ENCODE results near the gene TARBP1.
"Not testable (repeated sequence)": the region's sequence is repeated elsewhere in the genome, so short reads cannot be mapped to it uniquely, and the experiment has no call there.

TARBP1 gene

DNA sequence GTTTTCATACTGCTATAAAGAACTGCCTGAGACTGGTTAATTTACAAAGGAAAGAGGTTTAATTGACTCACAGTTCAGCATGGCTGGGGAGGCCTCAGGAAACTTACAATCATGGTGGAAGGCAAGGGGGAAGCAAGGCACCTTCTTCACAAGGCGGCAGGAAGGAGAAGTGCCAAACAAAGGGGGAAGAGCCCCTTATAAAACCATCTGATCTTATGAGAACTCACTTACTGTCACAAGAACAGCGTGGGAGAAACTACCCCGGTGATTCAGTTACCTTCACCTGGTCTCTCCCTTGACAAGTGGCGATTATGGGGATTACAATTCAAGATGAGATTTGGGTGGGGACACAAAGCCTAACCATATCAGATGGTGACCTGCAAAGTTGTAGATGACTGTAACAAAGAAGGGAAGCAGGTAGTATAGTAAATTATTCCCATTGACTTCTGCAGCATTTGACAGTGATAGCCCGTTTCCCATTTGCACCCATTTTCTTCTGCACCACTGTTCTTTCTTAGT is 99.3 kb downstream of the TARBP1 start:
- DNase-seq: not testable (repeated sequence)

DNA sequence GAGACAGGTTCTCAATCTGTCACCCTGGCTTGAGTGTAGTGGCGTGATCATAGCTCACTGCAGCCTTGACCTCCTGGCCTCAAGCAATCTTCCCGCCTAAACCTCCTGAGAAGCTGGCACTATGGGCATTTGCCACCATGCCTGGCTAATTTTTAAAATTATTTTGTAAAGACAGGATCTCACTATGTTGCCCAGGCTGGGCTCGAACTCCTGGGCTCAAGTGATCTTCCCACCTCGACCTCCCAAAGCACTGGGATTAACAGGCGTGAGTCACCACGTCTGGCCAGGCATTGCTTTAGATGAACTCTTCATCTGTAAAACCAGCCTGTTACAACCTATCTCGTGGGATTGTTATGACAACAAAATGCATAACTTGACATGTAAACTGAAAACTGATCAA is 103.3 kb downstream of the TARBP1 start:
- no peak for DNase-seq

DNA sequence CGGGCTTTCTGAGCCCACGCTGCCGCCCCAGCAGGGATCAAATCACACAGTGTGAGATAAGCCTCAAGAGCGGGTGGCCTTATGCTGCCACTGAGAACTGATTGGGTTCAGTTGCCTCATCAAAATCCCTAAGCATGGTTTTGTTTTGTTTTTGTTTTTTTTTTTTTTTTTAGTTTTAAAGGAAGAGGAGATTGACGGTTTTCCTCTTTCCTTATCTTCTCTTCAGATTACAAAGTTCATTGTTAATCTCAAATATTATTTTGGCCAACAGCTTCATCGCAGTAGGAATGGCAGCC is 105.1 kb downstream of the TARBP1 start:
- peak in 1 of 2 donors; percentile 73 for DNase-seq

DNA sequence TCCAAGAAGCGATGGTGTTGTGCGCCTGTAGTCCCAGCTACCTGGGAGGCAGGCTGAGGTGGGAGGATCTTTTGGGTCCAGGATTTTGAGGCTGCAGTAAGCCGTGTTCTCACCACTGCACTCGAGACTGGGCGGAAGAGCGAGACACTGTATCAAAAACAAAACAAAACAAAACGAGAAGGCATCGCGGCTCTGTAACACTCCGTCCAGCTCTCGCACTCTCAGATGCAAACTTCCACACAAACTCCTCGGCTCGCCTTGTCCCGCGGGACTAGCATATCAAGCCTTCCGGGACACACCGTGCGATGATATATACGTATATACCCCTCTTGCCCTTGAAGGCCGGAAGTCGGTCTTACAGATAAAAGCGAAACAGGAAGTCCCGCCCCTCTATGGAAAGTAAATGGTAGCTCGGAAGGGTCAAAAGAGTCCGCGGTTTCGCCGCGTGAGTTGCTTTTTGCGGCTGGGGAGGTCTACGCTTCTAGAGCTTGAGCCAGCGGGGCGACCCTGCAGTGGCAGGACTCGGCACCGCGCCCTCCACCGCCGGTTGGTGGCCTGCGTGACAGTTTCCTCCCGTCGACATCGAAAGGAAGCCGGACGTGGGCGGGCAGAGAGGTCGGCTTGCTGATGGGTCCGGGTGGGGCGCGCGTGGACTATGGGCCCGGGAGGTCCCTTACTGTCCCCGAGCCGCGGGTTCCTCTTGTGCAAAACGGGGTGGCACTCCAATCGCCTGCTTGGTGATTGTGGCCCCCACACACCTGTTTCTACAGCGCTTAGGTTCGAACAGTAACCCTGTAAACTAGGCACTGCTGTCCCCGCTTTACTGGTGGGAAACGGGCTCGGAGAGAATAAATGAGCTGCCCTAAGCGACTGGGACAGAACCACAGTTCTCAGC is 105.7 kb downstream of the TARBP1 start, which contains the start of gene COA6:
TSS of gene COA6 (plus strand) at position 393 of the 895 bp plus-strand sequence. CDS start at position 404, 11 bp downstream.
- DNase-seq: peak; percentile 96 to 98

DNA sequence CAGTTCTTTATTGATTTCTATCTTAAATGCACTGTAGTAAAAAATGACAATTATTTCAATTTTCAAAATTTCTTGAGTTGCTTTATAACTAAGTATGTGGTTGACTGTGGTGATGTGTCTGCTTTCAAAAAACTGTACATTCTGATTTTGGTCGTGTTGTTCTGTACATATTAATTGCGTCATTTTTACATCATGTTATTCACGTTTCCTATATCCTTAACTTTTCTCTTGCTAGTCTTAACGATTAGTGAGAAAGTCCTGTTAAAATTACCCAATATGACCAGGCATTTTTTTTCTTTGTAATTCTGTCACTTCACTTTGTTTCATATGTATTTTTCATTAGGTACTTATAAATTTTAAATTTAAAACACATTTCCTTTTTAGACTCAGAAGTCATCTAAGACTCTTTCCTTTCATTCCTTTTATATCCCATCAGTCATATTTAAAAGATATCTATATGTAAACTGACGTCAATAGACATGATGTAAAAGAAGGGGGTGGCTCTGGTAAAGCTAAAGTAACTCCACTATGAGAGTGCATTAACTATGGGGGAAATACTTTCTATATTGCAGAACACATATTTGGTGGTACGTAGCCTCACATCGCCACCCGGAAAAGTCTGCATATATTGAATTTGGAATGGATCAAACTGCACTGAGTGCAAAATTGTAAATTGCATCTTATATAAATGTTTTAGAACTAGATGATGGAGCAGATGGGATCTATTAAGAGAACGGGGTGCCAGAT is 106.8 kb downstream of the TARBP1 start:
- peak; percentile 18 to 32 for DNase-seq

DNA sequence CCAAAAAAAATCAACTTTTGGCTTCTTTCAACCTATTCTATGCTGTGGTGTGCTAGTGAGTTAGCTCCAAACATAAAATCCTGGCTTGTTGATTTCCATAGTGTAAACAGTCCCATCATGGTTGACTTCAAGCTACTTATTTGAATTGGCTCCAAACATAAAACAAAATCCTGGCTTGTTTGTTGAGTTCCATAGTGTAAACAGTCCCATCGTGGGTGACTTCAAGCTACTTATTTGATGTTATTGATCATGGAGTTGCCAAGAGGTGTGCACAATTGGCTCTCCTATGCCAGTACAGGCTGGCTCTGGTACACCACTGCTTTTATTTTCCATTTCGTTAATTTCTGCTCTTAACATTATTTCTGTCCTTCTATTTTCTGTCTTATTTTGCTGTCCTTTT is 107.6 kb downstream of the TARBP1 start:
- no peak for DNase-seq

DNA sequence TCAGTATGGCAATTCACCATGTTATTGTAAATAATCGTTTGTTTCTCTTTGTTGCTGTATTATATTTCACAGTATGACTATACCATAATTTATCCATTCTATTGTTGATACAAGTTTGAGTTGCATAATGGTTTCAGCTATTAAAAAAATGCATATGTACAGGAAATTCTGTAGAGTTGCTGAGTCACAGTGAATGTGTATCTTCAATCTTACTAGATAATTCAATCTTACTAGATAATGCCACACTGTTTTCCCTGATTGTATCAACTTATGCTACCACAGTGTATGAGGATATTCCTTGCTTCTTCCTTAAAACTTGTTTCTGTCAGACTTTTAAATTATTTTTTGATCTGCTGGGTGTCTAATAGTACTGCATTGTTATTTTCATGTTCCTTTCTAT is 109.2 kb downstream of the TARBP1 start:
- peak in 1 of 2 donors; percentile 27 for DNase-seq

DNA sequence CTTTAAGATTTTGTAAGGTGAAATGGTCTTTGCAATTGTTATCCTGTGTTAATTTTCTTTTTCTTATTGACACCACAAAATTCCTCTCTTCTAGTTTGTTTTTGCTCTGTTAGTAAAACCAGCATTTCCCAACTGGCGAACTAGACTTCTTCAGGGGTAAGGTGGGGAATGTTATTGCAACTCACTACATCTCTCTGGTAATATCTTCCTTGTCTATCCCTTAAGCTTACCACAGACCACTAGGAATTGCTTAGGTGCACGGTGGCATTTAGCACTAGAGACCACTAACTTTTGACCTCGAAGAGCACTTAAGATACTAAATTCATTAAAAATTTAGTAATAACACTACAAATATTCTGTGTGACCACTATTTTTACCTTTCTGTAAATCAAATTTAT is 109.9 kb downstream of the TARBP1 start:
- no peak for DNase-seq

DNA sequence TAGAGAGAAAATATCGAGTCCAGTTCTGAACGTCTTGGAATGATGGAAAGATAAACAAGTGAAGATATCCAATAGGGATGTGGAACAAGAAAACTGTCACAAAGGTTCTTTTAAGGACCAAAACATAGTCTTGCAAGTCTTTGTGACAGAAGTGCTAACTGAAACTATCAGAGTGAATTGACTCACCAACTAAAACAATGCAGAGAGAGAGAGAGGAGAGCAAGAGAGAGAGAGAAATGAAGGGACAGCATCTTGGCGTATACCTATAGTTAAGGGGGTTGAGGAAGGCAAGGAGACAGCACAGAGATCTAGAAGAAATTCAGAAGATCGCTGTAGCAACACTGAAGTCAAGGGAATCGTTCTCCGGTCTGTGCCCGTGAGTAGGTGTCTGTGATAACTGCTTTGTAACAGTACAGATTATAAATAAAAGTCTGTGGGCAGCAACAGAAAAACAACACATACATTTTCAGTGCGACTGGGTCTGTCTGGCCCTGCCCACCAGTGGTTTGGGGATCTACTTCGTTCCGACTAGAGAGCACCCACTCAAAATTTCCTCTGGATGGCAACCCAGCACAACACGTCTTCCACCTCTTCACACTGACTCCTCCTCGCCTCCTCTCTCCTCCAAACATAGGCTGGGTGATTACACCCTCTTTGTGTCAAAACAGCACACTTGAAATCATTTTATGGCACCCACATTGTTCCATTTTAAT is 110.5 kb downstream of the TARBP1 start:
- peak; percentile 63 to 90 for DNase-seq

DNA sequence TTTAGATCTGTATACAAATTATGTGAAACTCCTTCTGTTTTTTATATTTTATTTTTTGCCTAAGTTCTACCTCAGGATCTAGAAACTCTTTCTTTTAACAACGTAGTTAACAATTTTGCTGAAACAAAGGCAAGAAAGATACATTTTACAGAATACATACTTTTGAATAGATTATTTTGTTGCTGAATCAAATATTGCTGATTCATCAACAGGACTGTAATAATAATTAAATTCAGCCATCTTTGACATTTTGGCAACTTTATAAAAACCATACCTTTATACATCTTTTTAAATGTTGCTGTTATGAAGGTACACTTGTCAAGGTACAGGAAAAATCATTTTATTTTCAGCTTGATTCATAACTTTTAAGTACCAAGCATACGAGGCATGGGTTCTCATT is 116.4 kb downstream of the TARBP1 start:
- no peak for DNase-seq

DNA sequence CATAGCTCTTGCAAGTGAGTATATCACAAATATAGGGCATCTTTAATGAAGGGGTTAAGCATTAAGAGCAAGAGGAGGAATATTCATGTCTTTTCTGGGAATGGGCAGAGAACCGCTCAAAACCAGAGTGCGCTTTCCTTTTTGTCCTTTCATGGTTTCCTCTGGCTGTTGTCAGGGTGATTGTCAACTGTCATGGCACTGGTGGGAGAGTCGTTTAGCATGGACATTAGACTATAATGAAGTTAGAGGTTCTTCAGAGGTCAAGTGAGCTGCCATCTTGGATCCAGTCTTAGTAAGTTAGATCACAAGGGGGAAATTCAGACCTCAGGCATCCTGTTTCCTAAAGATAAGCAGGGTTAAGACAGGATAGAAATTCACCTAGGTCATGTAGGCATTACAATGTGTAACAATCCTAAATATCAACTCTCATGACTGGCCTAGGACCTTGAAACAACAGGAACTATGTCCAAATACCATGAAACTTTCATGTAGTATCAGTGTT is 117.8 kb downstream of the TARBP1 start:
- DNase-seq: no peak

DNA sequence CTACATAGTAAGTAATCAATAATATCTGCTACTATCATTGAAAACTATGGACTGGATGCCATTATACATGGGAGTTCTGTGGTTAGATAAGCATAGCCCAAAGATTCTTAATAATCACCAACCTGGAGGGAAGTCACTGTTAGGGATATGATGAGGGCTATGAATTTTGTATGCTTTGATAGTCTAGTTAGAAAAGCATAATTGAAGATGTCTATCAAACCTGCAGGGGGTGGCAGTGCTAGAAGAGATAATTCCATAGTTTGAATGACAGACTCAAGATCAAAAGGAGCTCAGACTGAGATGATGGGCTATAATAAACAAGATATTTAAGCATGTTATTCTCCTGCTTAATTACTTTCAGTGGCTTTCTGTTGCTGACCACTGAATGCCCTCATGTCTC is 121.1 kb downstream of the TARBP1 start:
- no peak for DNase-seq

DNA sequence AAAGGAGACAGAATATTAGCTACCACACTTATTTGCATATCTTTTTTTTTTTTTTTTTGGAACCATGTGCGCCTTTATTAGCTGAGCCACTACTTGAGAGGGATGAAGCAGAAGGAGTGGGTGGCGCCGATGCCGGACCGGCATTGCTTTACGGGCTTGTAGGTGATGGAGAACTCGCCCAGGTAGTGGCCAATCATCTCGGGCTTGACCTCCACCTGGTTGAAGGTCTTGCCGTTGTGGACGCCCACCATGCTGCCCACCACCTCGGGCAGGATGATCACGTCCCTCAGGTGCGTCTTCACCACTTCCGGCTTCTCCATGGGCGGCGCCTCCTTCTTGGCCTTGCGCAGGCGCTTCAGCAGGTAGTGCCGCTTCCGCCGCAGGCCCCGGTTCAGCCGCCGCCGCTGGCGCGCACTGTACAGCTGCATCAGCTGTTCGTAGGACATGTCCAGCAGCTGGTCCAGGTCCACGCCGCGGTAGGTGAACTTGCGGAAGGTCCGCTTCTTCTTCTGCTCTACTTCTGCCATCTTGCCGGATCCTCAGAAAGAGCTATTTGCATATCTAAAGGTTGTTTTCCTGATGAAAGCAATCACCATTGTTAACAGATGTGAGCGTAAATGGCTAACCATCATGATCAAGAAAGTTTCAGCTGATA is 122.2 kb downstream of the TARBP1 start:
- peak in 1 of 2 donors; percentile 58 for DNase-seq

DNA sequence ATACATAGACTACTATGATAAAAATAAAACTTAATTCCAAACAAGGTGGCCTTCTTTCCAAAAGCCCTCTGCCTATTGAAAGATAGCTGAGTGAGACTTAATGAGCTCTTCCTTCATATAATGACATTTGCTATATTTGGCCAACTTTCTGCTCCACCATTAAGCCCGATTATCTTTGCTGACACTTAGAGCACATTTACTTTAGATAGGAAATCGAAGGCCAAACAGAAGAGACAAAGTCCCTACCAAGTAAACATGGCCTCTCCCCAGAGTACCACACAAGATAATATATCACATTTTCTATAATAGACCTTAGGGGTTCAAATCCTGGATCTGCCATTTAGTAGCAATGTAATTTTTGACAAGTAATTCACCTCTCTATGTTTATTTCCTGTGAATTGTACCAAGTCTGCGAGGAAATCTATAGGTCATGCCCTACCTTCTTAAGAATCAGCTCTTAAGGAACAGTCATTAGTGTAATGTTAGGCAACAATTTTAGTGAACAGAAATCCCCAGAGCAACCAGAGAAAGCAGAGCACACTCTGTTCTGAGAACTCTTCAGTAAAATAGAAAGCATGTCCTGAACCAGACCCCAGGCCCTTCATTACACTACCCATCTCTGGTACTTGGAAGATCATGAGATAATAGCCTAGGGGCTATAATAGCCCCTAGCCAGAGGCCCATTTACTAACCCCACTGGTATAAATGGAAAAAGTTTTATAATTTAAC is 123.0 kb downstream of the TARBP1 start:
- no peak for DNase-seq

DNA sequence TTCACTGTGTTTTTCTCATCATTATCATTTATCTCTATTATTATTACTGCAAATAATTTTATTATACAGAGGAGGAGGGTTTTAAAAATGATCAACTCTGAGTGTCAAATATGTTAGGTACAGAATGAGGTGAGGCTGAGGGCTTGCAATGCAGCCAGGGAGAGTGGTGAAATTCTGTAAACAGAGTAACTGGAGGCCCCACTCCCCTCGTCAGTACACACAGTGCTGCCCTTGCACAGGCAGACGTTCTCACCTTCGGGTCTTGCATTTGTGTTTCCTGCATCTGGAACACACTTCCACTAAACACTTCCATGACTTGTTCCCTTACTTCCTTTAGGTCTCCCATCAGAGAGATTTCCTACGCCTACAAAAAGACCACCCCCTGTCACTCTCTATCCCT is 130.0 kb downstream of the TARBP1 start:
- DNase-seq: no peak

DNA sequence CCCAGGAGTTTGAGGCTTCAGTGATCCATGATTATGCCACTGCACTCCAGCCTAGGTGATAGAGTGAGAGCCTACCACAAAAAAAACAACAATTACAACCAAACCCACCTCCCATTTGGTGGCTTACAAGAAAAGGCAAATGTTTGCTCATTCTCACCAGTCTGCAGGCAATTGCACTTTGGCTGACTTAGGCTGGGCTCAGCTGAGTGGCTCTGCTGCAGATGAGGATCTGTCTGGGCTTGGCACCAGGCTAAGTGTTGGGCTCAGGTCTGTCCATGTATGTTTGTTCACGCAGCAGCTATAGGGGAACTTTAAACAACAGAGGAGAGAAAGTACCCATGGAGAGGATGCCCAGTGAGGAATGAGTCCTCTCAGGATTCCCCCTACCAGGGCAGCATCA is 133.7 kb downstream of the TARBP1 start:
- DNase-seq: no peak

DNA sequence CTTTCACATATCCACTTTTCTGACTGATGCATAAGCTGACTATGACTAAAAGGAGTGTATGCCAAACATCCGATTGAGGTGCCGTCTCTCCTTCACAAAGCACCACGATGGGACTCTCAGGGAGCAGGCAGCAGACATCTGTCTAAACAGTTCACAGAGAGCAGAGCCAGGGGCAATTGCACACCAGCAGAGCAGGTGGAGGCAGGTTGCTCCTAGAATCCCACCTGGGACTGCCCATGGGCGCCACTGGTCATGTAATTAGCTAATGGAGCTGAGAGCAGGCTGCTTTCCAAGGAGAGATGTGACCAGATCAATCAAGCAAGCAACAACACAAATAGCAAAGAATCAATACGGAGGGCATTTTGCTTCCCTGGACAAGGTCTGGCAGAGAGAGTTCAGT is 136.2 kb downstream of the TARBP1 start:
- no peak for DNase-seq

Data from inflammatory macrophage (primary cell).